H1 (cell line): ENCODE results near the gene TMEM106A.

Experiments
- GABPA ChIP-seq: IDR thresholded peaks from 2 replicates; pipeline ENCODE4 v1.6.1; 2011; ENCODE audit warnings: mild to moderate bottlenecking, low read length, moderate library complexity, borderline replicate concordance; ENCODE audit not compliant: insufficient read depth
- POLR2A ChIP-seq, 2 experiments: IDR thresholded peaks; 1 replicate in 1 of 2; 2 replicates in 1 of 2; pipeline ENCODE4 v1.6.1; 2011; ENCODE audit warnings: low read depth in 2 of 2, low read length in 2 of 2, mild to moderate bottlenecking in 2 of 2; ENCODE audit errors: control extremely low read depth in 1 of 2
- POU5F1 ChIP-seq: IDR thresholded peaks from 2 replicates; pipeline ENCODE4 v1.6.1; 2011; ENCODE audit warnings: low read depth, mild to moderate bottlenecking, low read length, moderate library complexity
- SP1 ChIP-seq: IDR thresholded peaks from 2 replicates; pipeline ENCODE4 v1.6.1; 2011; ENCODE audit warnings: low read depth, low read length
- TF ChIP-seq, protein P1 (sequence below), 3 experiments: IDR thresholded peaks; 1 replicate in 2 of 3; 2 replicates in 1 of 3; pipeline versions ENCODE4 v1.5.1 to v1.6.1; 2011; ENCODE audit warnings: low read length in 3 of 3, mild to moderate bottlenecking in 3 of 3, inconsistent platforms in 2 of 3, low read depth in 1 of 3, moderate library complexity in 1 of 3; ENCODE audit not compliant: insufficient read depth in 1 of 3; ENCODE audit errors: control extremely low read depth in 1 of 3

GRCh38 chr17:43199633-43200032 is 12.0 kb upstream of the TMEM106A start:
- TF ChIP-seq, protein P1, sequence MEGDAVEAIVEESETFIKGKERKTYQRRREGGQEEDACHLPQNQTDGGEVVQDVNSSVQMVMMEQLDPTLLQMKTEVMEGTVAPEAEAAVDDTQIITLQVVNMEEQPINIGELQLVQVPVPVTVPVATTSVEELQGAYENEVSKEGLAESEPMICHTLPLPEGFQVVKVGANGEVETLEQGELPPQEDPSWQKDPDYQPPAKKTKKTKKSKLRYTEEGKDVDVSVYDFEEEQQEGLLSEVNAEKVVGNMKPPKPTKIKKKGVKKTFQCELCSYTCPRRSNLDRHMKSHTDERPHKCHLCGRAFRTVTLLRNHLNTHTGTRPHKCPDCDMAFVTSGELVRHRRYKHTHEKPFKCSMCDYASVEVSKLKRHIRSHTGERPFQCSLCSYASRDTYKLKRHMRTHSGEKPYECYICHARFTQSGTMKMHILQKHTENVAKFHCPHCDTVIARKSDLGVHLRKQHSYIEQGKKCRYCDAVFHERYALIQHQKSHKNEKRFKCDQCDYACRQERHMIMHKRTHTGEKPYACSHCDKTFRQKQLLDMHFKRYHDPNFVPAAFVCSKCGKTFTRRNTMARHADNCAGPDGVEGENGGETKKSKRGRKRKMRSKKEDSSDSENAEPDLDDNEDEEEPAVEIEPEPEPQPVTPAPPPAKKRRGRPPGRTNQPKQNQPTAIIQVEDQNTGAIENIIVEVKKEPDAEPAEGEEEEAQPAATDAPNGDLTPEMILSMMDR (IDR thresholded peaks at IDR 0.05; ENCODE audit: control extremely low read depth in 1 of 3, insufficient read depth in 1 of 3, low read depth in 1 of 3, low read length in 3 of 3), result no peak
- TF ChIP-seq POLR2A (IDR thresholded peaks at IDR 0.05; ENCODE audit: control extremely low read depth in 1 of 2, low read depth in 2 of 2, low read length in 2 of 2) (no peak), POU5F1 (no peak), GABPA (no peak), SP1 (no peak)
